Raji (cell line): ENCODE data around the gene MAPT.

ENCODE experiments used
- POLR2A ChIP-seq: IDR thresholded peaks from 2 replicates; pipeline ENCODE4 v1.6.1; 2011; ENCODE audit warnings: low read depth, low read length, control low read depth; ENCODE audit not compliant: insufficient read depth

MAPT gene

DNA sequence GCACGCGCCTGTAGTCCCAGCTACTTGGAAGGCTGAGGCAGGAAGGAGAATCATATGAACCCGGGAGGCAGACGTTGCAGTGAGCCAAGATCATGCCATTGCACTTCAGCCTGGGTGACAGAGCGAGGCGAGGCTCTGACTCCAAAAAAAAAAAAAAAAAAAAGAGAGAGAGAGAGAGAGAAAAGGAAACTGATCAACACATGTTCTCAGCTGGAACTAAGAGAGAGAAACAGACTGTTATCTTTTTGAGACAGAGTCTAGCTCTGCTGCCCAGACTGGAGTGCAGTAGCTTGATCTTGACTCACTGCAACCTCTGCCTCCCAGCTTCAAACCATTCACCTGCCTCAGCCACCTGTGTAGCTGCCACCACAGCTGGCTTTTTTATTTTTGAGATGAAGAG is 165.1 kb downstream of the MAPT start:
- TF ChIP-seq POLR2A = no peak

DNA sequence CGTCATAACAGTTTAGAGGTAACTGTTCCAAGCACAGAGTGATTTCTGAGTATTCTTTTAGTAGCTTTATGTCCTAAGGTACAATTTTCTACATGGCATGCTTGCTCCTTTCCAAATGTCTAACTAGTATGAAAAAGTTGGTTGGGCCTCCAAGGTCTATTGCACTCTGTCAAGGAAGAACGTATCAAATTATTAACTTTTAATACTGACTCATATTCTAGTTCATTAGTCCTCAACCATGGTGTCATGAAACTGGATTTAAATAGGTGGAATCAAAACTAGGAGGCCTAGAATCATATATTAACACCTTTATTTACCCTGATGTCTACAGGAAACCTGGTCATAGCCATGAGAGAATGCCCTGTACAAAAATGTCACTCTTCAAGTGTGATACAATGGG is 166.1 kb downstream of the MAPT start:
- no peak for TF ChIP-seq POLR2A

DNA sequence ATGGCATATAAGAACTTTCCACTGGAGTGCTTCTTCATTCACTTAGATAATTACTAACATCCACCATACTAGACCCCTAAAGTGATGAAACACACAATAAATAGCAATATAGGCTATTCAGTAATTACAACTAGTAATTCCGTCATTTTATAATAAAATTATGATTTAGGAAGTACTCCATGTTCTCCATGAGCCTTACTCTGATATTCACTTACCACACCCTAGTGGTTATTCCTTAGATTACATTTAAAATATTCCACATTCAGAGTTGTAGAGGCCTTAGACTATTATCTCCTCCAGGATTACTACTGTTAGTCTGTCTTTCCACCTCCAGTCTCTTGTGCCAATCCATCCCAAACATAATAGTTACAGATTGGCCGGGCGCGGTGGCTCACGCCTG is 167.1 kb downstream of the MAPT start:
- no peak for TF ChIP-seq POLR2A

DNA sequence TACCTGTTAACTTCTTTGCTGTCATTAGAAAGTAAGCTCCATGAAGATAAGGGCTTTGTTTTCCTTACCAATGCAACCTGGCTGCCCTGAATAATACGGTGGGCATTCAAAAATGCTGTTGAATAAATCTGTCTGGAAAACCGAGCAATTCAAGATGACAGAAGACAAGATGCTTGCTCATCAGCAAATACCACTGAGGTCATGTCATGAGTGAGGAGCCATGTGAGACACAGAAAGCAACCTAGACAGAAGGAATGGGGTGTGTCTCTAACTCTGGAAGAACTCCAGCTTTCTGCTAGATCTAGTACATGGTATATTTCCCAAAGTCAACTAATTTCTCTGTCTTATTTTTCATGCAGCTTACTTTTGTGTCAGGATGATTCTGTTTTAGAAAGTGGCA is 168.9 kb downstream of the MAPT start:
- no peak for TF ChIP-seq POLR2A

DNA sequence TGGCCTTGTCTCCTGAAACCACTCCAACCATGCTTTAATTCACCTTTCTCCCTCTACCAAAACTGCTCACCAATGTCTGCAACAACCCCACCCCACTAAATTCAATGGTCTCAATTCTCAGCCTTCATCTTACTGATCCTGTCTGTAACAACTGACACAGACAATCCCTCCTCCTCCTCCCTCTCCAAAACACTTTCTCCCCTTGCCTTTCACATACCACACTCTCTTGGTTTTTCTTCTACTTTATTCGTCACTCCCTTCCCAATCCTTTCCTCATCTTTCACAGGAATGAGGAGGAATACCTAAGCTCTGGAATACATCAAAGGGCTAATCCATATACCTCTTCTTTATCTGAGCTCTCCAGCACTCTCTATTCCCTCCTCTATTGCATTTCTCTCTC is 170.1 kb downstream of the MAPT start:
- TF ChIP-seq POLR2A = no peak

DNA sequence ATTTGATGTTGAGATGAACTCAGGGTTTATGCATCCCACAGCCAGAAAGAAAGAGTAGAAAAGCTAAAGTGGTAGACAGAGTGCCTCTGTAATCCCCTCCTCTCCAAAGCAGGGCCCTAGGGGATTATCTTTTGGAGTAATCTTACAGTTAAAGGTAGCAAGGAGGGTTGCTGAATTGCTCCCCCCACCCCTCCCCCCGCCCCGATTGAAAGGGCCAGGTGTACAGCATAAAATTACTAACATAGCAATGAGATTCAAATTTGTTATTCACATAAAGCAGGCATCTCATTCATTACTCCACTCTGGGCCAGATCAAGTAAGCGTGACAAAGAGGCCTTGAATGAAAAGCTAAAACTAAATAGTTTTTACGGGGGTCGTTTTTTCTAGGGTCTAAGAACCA is 177.4 kb downstream of the MAPT start:
- TF ChIP-seq POLR2A = no peak

DNA sequence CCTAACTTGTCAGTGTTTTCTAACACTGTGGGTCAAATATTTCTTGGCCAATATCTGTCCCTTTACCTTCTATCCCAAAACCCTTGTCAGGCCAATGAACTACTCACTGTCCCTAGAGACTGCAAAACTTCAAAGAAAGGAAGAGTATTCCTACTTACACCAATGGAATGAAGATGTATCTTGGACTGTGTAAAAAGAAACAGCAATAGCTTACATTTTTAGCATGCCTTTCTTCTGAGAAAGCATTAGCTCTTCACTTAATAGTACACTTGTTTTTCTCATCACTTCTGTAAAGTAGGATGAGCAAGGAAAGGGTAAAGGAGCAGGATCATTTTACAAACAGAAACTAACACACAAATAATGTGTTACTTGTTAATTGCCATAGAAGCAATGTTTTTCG is 178.6 kb downstream of the MAPT start:
- no peak for TF ChIP-seq POLR2A

DNA sequence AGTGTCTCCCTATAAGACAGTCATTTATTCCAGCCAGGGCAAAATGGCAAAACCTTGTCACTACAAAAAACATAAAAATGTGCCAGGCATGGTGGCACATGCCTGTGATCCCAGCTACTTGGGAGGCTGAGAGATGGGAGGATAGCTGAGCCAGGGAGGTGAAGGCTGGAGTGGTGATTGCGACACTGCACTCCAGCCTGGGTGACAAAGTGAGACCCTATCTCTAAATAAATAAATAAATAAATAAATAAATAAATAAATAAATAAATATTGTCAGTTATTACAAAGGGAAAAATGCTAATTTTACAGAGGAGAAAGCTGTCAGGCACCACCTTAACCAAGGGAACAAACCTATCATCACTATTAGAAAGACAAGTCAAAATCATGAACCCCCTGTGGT is 180.2 kb downstream of the MAPT start:
- no peak for TF ChIP-seq POLR2A
